NCI-H748 (cell line): ENCODE measurements around the gene APCDD1L.

Source experiments
- DNase-seq: peaks from one replicate; lab custom pipeline; 2025; ENCODE audit not compliant: unreplicated experiment; lab: John Stamatoyannopoulos, UW

The APCDD1L gene

DNA sequence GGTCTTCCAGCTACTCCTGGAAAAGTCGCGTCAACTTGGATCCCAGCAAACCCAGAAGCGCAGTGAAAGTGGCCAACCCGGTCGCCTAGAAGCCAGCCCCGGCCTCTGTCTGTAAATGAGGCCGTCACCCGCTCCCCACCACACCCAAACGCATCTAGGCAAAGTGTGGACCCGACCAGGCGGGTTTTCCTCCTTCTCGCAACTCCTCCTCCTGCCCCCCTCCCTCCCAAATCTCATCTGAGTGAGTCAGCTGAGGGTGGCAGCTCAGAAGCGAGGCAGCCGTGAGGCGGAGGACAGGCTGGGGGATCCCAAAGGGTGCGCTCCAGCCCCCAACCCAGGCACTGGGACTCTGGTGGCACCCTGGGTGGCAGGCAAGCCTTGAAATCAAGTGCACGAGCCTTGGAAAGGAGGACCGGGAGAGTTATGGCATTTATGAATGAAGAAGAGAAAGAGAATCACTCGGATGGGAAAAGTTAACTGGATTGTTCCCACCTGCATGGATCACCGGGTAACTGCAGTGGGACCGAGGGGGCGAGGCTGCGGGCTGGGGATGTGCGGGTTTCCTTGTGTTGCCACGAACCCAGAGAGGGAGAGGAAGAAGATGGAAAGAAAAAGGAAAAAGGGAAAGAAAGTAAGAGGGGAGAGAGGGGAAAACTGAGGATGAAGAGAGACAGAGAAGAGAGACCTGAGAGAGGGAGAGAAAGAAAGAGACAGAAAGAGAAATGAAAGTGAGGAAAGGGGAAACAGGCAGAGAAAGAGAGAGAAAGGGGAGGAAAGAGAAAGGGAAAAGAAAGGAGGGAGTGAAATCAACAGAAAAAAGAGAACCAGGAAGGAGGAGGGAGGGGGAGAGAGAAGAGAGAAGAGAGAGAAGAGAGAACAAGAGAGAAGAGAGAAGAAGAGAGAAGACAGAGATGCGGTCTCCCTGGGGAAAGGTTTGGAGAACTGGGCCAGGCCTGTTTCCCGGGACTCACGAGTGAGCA lies at the start of gene APCDD1L:
APCDD1L (minus strand) TSS at position 167 of the 980 bp plus-strand sequence. CDS start 692 bp downstream, outside the sequence.
- no peak for DNase-seq

- no peak for DNase-seq
These were observed 44.1 kb upstream of the APCDD1L start for GRCh38 chr20:58559368-58559729.

DNA sequence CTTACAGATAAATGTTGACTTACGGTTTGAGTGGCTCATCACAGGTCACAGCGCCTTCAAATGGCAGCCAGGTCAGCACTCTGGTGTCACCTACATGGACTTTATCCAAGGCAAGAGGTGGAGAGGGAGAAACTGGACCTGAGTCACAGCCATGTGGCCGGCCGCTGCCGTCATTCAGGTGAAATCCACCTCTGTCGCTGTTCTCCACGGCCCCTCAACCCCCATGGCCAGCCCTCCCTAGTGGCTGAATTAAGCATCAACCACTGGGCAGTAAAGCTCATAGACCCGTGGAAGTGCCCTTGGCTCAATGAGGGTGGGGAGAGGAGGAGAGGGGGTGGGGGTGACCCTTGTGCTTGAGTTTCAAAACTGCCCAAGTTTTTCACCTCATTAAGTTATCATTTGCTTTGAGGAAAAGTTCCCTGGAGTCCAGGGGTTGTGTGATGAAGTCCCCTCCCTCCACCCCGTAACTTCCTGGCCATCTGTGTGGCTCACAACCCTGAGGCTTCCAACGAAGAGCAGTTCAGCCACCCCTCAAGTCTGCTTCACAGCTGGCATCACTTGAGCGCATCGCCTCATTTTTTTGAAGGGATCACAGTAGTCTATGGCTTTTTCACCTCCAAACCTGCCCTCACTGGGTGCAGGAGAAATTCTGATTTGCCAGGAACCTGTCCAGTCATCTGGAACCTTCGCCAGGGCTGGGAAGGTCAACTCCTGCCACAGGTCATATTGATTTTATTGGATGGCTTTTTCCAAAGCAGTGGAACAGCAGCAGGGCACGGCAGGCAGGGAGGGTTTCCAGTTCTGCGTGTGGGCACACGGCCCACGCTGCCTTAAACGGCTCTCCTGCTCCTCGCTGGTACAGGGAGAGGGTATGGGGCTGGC lies 43.5 kb upstream of the APCDD1L start:
- DNase-seq: no peak

DNA sequence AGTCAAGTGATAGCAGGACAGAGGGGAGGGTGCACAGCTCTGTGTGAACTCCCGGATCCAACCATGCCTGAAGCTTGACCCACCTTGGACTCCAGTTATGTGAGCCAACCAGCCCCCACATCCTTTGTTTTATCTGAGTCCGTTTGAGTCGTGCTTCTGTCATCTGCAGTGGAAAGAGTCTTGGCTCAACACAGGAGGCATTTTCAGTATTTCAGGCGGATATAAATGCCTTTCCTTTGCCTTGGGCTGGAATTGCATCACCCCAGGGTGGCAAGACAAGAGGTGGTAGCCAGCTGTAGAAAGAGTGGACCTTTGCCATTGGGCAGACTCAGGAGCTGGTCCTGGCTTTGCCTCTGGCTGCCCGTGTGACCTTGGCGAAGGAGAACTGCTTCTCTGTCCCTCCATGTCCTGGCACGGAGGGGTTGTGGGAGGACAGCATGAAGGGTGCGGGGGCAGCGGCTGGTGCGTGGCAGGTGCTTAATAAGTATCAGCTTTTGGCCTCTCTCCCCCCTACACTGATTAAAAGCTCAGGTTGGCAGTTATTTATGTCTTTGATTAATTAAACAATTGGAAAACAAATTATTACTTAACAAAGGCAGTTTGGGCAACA lies 42.6 kb upstream of the APCDD1L start:
- no peak for DNase-seq

GRCh38 chr20:58556961-58557360 lies 41.8 kb upstream of the APCDD1L start:
- no peak for DNase-seq

- no peak for DNase-seq
These were observed 40.0 kb upstream of the APCDD1L start for GRCh38 chr20:58555078-58555765.

GRCh38 chr20:58554541-58554940 lies 39.3 kb upstream of the APCDD1L start:
- no peak for DNase-seq

- DNase-seq: no peak
These were observed 38.6 kb upstream of the APCDD1L start for GRCh38 chr20:58553841-58554240.

- no peak for DNase-seq
These were observed 38.0 kb upstream of the APCDD1L start for GRCh38 chr20:58553166-58553696.

DNA sequence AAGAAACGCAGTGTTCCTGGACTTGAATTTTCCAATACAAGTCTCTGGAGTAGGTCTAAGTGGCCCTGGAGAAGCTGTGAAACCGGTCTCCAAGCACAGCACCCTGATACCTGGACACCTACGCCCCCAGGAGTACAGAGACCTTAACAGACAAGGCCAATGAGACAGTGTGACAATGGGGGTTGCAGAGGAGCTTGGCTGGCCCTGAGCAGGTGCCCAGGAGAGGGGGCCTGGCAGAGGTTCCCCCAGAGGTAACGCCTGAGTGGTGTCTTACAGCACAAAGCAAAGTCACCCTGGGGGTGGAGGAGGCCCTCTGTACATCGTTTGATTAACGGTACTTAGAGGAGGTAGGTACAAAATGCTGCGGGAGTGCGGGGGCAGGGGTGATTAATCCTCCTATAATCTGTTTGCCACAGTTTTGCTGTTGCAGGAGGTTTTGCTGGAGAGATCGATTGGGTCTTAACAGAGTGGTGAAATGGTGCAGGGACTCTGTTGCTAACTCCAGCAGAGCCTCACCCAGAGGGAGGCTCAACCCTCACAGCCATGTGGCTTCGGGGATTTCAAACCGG lies 37.3 kb upstream of the APCDD1L start:
- no peak for DNase-seq

DNA sequence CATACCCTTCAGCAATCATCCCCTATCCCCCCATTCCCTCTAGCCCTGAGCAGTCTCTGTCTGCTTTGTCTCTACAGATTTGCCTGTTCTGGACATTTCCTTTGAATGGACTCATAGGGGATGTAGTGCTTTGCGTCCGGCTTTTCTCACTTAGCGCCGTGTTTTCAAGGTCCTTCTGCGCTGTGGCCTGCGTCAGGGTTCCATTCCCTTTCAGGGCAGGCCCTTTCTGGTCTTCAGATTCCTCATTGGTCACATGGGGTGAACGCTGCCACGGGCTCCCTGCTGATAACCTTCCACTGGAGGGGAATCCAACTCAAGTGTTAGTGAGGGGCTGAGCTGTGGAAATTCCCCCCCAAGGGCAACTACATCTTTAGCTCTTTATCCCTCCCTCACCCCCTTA lies 36.4 kb upstream of the APCDD1L start:
- no peak for DNase-seq

DNA sequence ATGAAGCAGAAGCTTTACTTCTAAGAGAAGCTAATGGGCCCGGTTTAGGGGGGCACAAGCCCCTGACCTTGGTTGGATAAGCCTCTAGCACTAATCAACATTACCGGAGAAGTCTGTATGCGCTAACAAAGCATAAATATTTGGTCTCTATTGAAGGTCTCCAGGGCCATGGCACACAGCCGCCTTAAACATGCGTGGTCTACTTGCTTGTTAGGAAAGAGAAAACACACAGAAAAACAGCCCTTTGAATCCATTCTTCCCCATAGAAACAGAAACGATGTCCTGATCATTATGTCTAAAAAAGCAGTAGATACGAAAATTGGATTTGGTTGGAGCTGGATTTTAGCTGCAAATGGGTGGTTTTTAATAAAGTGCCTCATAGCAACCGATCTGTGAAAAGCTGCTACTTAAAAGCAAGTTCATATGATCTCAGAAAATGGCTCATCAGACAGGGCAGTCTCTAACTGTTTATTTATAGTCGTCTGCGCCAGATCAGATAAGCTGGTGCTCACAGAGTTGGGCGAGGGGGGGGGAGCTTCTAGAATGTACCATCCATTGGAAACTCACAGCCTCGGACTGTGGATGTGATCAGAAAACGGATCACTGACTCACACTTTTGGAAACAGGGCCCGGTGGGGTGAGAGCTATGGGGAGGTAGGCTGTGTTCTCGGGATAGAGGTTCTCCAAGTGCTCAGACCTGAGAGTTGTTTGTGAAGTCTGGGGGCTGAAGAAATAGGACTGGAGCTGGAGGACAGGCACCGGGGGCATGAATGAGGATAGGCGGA lies 35.3 kb upstream of the APCDD1L start:
- peak; percentile 53 for DNase-seq

DNA sequence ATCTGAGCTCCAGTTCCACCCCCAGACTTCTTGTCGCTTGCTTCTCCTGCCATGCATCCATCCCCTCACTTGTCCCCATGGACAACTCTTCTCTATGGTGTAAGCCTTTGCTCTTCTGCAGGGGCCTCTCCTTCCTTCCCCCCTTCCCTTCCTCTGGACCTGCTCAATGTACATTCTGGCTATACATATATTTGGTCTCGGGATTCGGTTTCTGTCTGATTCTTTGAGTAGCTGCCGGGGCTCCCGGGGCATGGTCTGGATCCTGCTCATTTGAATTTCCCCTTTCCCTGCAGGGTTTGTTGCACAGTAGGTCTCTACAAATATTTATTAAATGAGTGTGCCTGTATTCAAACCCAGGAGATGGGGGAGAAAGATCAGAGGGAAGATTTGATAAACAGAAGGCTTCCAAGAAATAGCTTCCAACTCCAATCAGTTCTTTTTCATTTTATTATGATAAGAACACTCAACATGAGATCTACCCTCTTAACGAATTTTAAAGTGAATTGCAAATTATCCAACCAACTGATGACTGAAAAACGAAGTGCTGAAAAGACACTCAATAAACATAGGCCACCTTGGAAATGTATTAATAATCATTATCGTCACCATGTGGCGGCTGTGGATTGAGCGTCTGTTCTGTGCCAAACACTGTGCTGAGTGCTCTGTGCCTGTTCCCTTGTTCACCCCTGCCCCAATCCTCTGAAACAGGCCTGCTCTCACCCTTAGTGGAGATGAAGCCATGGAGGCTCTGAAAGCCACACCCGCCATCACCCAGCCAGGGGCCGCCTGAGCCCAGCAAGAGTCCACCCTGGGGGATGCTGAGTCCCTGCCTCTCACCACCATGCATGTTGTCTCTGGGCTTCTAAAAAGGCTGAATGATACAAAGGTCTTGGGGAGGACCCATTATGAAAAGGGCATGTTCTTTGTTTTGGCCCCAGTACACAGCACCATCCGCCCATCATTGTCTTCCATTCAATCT lies 34.3 kb upstream of the APCDD1L start:
- no peak for DNase-seq

DNA sequence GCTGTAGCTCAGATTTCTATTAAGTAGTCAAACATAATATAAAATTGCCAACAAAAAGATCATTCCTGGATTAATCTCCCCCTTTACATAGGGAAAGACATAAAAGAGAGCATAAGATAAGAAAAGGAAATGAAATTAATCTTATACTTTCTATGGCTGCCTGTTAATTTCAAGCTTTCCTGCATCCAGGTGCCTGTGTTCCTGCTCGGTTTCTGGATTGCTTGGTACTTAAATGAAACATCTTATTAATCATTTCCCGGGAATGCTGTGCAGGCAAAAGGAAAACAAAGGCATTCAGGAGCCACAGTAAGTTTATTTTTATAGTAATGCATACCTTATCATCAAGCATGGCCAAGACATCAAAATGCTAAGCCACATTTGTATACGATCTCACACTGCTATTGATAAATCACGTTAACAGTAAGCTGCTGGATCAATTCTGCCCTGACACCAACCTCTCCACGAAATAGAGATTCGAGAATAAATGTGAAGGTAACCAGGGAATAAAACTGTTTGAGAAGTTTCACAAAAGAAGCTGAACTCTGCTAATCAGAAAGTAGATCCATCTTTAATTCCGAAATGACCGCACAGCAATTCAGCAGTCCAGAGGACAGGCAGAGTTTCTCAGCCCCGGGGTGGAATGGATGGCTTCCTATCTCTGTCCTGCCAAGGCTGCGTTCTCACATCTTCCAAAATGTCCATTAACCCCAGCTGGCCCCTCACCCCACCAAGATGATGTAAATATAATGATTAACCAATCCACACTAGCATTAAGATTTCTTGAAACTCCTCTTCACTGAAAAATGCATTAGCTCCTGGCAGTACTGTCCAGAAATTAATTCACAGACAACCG lies 32.6 kb upstream of the APCDD1L start:
- DNase-seq: no peak

DNA sequence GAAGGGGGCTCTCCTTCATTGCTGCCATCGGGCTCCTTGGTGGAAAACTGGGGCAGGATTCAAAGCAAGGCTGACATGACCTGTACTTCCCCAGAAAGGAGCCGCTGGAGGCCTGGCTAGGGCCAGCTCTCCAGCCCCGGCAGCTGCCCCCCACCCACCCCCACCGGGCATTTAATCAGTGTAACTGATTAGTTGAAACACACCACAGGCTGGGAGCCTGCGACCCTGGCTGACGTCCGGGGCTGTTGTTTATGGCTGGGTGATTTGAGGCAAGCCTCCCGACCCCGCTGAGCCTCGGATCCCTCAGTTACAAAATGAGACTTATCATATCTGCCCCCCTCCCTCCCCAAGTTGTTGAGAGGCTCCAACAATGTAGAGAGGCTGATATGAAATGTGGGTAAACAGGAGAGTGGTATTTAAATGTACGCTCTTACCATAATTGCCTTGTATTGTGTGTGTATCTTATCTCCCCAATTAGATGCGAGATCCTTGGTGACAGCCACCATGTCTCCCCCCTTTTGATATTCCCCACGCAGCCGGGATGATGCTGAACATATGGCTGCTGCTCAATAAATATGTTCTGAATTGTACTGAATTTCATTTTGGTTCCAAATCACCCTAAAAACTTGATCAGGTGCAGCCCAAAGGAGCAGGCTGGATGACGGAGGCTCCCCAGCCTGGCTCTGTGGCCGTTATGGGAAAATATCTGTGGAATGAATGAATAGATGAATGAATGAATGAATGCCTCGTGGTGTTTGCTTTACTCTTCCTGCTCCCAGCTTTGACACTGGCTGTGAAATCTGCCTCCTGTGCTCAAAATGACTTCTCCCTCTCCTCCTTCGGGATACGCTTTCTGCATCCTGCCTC lies 31.8 kb upstream of the APCDD1L start:
- peak; percentile 66 for DNase-seq

DNA sequence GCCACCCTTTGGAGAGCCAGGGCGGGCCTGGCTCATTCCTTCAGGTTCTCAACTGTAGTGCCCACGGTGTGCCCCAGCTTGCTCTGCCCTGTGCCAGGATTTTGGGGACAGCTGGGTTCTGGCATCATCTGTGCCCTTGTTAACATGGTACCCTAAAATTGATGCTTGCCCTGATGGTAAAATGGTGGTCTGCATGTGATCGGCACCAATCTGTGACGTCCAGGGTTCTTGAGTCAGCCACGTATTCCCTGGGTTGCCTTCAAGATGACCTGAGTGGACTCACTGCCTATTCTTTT lies 31.2 kb upstream of the APCDD1L start:
- DNase-seq: no peak
